ENCODE measurements around the gene CLHC1.

The CLHC1 gene

DNA sequence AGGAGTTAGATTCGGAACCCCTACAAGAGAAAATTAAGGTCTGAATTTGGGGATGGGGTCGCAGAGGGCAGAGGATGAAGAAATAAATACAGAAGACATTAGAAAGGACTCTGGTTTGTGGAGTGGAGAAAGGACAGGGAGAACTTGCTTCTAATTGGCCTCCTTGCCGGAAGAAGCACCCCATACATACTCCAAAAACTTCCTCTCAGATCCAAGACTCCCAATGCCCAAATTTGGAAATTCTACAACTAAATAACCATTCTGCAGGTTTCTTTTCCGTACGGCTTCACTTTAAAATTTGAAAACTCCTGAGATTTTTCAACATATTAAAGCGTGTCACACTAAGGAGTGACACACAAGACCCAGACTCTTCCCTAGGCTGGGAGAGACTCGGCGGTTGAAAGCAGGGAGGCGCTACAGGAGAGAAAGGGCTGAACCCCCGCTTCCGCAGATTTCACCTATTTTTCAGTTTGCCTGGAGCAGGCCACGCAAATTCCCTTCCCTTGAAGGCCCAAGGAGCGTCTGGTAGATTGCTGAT is 478 bp downstream of the CLHC1 start:
- TF ChIP-seq EGR1 (IDR thresholded peaks at IDR 0.05) (no peak), RAD21 (IDR thresholded peaks at IDR 0.05; ENCODE audit: low read depth) (no peak), FOXM1 (IDR thresholded peaks at IDR 0.05; ENCODE audit: borderline replicate concordance, low read depth) (no peak), NFIC (IDR thresholded peaks at IDR 0.05) (no peak), ZBTB7A (IDR thresholded peaks at IDR 0.05; ENCODE audit: low read depth) (no peak), CEBPB (IDR thresholded peaks at IDR 0.05) (no peak), TCF12 (IDR thresholded peaks at IDR 0.05; ENCODE audit: low read depth) (no peak), CREB1 (IDR thresholded peaks at IDR 0.05; ENCODE audit: low read depth) (no peak), EP300 (IDR thresholded peaks at IDR 0.05; ENCODE audit: borderline replicate concordance) (no peak), YY1 (IDR thresholded peaks at IDR 0.05; ENCODE audit: low read depth) (no peak), TEAD4 (IDR thresholded peaks at IDR 0.05) (no peak), TAF1 (IDR thresholded peaks at IDR 0.05; ENCODE audit: low read depth) (no peak; the same call in 1 of the 2 replicates)
- TF ChIP-seq, protein P1, sequence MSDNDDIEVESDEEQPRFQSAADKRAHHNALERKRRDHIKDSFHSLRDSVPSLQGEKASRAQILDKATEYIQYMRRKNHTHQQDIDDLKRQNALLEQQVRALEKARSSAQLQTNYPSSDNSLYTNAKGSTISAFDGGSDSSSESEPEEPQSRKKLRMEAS (IDR thresholded peaks at IDR 0.05), result no peak
- TF ChIP-seq, protein P2, sequence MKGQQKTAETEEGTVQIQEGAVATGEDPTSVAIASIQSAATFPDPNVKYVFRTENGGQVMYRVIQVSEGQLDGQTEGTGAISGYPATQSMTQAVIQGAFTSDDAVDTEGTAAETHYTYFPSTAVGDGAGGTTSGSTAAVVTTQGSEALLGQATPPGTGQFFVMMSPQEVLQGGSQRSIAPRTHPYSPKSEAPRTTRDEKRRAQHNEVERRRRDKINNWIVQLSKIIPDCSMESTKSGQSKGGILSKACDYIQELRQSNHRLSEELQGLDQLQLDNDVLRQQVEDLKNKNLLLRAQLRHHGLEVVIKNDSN (IDR thresholded peaks at IDR 0.05), result no peak
- TF ChIP-seq, protein P3, sequence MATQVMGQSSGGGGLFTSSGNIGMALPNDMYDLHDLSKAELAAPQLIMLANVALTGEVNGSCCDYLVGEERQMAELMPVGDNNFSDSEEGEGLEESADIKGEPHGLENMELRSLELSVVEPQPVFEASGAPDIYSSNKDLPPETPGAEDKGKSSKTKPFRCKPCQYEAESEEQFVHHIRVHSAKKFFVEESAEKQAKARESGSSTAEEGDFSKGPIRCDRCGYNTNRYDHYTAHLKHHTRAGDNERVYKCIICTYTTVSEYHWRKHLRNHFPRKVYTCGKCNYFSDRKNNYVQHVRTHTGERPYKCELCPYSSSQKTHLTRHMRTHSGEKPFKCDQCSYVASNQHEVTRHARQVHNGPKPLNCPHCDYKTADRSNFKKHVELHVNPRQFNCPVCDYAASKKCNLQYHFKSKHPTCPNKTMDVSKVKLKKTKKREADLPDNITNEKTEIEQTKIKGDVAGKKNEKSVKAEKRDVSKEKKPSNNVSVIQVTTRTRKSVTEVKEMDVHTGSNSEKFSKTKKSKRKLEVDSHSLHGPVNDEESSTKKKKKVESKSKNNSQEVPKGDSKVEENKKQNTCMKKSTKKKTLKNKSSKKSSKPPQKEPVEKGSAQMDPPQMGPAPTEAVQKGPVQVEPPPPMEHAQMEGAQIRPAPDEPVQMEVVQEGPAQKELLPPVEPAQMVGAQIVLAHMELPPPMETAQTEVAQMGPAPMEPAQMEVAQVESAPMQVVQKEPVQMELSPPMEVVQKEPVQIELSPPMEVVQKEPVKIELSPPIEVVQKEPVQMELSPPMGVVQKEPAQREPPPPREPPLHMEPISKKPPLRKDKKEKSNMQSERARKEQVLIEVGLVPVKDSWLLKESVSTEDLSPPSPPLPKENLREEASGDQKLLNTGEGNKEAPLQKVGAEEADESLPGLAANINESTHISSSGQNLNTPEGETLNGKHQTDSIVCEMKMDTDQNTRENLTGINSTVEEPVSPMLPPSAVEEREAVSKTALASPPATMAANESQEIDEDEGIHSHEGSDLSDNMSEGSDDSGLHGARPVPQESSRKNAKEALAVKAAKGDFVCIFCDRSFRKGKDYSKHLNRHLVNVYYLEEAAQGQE (IDR thresholded peaks at IDR 0.05; ENCODE audit: low read depth), result no peak

DNA sequence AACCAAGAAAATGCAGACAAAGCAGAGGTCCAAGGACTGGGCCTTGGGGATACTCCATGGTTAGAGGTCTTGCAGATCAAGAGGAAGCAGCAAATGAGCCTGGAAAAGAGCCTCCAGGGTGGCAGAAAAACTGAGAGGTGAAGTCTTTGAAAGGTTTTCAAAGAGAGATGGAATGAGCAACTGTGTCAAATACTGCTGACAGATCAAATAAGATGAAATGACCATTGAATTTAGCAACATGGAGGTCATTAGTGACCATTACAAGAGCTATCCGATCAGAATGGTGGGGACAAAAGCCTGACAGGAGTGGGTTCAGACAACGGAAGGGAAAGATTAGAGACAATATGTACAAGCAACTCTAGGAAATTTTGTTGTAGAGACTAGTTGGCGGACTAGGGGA is 1.5 kb downstream of the CLHC1 start:
- TF ChIP-seq EP300 (IDR thresholded peaks at IDR 0.05; ENCODE audit: borderline replicate concordance) (no peak), CREB1 (IDR thresholded peaks at IDR 0.05; ENCODE audit: low read depth) (no peak), FOXM1 (IDR thresholded peaks at IDR 0.05; ENCODE audit: borderline replicate concordance, low read depth) (no peak), TCF12 (IDR thresholded peaks at IDR 0.05; ENCODE audit: low read depth) (no peak), TAF1 (IDR thresholded peaks at IDR 0.05; ENCODE audit: low read depth) (no peak), YY1 (IDR thresholded peaks at IDR 0.05; ENCODE audit: low read depth) (no peak), CEBPB (IDR thresholded peaks at IDR 0.05) (no peak), TEAD4 (IDR thresholded peaks at IDR 0.05) (no peak), NFIC (IDR thresholded peaks at IDR 0.05) (no peak), EGR1 (IDR thresholded peaks at IDR 0.05) (no peak), RAD21 (IDR thresholded peaks at IDR 0.05; ENCODE audit: low read depth) (no peak), ZBTB7A (IDR thresholded peaks at IDR 0.05; ENCODE audit: low read depth) (no peak)
- TF ChIP-seq, protein P2 (IDR thresholded peaks at IDR 0.05), result no peak
- TF ChIP-seq, protein P3 (IDR thresholded peaks at IDR 0.05; ENCODE audit: low read depth), result no peak
- TF ChIP-seq, protein P1 (IDR thresholded peaks at IDR 0.05), result no peak

DNA sequence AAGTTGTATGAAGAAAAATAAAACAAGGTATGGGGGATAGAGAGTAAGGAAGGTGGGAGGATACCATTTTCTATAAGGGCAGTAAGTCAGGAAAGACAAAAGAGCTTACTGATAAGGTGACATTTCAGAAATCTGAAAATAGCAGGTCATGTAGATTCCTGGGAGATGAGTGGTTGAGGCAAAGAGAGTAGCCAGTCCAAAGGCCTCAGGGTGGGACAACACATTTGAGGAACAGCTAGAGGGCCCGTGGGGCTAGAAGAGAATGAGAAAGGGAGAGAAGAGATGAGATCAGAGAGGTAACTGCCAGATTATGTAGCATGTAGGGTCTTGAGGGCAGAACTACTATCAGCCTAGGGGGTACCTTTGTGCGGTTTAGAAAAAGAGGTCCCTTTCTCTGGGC is 2.9 kb downstream of the CLHC1 start:
- TF ChIP-seq, protein P1 (IDR thresholded peaks at IDR 0.05), result no peak
- TF ChIP-seq CEBPB (IDR thresholded peaks at IDR 0.05), result no peak
- no peak for TF ChIP-seq CREB1 (IDR thresholded peaks at IDR 0.05; ENCODE audit: low read depth)
- TF ChIP-seq EGR1 (IDR thresholded peaks at IDR 0.05), result no peak
- no peak for TF ChIP-seq FOXM1 (IDR thresholded peaks at IDR 0.05; ENCODE audit: borderline replicate concordance, low read depth)
- no peak for TF ChIP-seq YY1 (IDR thresholded peaks at IDR 0.05; ENCODE audit: low read depth)
- TF ChIP-seq RAD21 (IDR thresholded peaks at IDR 0.05; ENCODE audit: low read depth), result no peak

DNA sequence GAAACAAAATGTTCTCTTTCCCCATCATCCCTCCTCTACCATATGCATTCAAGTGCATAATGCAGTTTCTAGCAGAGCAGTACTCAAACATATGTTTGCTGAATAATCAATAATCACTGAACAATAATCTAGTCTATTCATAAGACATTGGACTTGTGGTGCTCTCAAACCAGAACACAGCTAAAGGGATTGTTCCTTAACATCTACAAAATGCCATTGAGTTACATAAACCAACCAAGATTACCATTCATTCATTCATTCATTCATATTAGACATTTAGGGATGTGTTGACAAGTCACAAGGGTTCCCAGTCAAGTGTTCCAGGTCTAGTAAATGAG is 3.9 kb downstream of the CLHC1 start:
- TF ChIP-seq TCF12 (IDR thresholded peaks at IDR 0.05; ENCODE audit: low read depth) (no peak), EGR1 (IDR thresholded peaks at IDR 0.05) (no peak), RAD21 (IDR thresholded peaks at IDR 0.05; ENCODE audit: low read depth) (no peak), YY1 (IDR thresholded peaks at IDR 0.05; ENCODE audit: low read depth) (no peak), EP300 (IDR thresholded peaks at IDR 0.05; ENCODE audit: borderline replicate concordance) (no peak), FOXM1 (IDR thresholded peaks at IDR 0.05; ENCODE audit: borderline replicate concordance, low read depth) (no peak), TEAD4 (IDR thresholded peaks at IDR 0.05) (no peak), ZBTB7A (IDR thresholded peaks at IDR 0.05; ENCODE audit: low read depth) (no peak), CREB1 (IDR thresholded peaks at IDR 0.05; ENCODE audit: low read depth) (no peak), CEBPB (IDR thresholded peaks at IDR 0.05) (no peak), NFIC (IDR thresholded peaks at IDR 0.05) (no peak), TAF1 (IDR thresholded peaks at IDR 0.05; ENCODE audit: low read depth) (no peak)
- TF ChIP-seq, protein P1 (IDR thresholded peaks at IDR 0.05), result no peak
- TF ChIP-seq, protein P3 (IDR thresholded peaks at IDR 0.05; ENCODE audit: low read depth), result no peak
- TF ChIP-seq, protein P2 (IDR thresholded peaks at IDR 0.05), result no peak
